Sigmoid colon (tissue), 4 donors: ENCODE measurements around the gene KATNAL1.

Source experiments
- EP300 ChIP-seq, 4 donors: sonication (generic); formaldehyde crosslinking; IDR thresholded peaks; one replicate each; pipeline ENCODE4 v1.6.1; 2017; ENCODE audit warnings: antibody characterized with exemption in 4 of 4
- POLR2AphosphoS5 ChIP-seq, 4 donors: sonication (generic); formaldehyde crosslinking; IDR thresholded peaks; one replicate each; pipeline ENCODE4 v1.6.1; 2017; ENCODE audit warnings: antibody characterized with exemption in 4 of 4
- TF ChIP-seq, protein P1 (sequence below), 4 experiments: fragments of 450-650 bp in 3 of 4; fragments of 200-600 bp in 1 of 4; IDR thresholded peaks; one replicate each; pipeline ENCODE4 v1.5.1; 2016 to 2019; ENCODE audit warnings: antibody characterized with exemption in 4 of 4, mild to moderate bottlenecking in 3 of 4, moderate library complexity in 2 of 4

DNA sequence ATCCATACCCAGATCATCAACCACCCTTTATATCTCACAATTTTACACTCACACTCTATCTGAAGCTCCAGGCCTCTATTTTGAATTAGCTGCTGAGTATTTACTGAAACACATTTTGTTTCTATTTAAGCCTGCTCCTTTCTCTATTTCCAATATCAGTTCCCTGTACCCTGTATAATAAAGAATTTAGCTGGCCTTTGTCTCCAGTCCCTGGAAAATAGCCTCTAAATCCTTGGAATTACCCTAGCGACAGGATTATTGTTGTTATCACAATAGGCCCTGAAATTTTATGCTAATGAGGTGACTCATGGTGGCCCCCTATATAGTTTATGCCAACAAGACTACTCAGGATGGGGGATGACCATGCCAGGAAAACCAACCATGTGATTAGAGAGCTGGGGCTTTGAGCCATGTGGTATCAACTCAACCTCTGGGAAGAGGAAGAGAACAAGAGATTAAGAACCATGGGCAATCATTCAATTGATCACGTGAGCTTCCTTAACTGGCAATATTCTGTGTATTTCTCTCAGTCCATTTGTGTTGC lies 72.7 kb downstream of the KATNAL1 start:
- TF ChIP-seq POLR2AphosphoS5 (IDR thresholded peaks at IDR 0.05) = no peak
- TF ChIP-seq, protein P1, sequence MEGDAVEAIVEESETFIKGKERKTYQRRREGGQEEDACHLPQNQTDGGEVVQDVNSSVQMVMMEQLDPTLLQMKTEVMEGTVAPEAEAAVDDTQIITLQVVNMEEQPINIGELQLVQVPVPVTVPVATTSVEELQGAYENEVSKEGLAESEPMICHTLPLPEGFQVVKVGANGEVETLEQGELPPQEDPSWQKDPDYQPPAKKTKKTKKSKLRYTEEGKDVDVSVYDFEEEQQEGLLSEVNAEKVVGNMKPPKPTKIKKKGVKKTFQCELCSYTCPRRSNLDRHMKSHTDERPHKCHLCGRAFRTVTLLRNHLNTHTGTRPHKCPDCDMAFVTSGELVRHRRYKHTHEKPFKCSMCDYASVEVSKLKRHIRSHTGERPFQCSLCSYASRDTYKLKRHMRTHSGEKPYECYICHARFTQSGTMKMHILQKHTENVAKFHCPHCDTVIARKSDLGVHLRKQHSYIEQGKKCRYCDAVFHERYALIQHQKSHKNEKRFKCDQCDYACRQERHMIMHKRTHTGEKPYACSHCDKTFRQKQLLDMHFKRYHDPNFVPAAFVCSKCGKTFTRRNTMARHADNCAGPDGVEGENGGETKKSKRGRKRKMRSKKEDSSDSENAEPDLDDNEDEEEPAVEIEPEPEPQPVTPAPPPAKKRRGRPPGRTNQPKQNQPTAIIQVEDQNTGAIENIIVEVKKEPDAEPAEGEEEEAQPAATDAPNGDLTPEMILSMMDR (IDR thresholded peaks at IDR 0.05) = no peak
- no peak for TF ChIP-seq EP300 (IDR thresholded peaks at IDR 0.05)
